T-helper 2 cell treated with Interferon-gamma antibody and Interleukin-4, amounts not matched to agents 5 μg/mL and 100 μg/mL, for 36 hours (primary cell): Measurements from ENCODE around the gene RAB27B.

Source experiments
- DNase-seq: peaks from one replicate; pipeline ENCODE4 v3.0.0; 2021; ENCODE audit warnings: low spot score
- H3K27ac Mint-ChIP-seq: one replicate; pipeline ENCODE4 v1.8.0; 2021; ENCODE audit warnings: mild to moderate bottlenecking, mixed read lengths
- H3K27me3 Mint-ChIP-seq: one replicate; pipeline ENCODE4 v1.8.0; 2021; ENCODE audit warnings: low read depth, mixed read lengths
- H3K36me3 Mint-ChIP-seq: one replicate; pipeline ENCODE4 v1.8.0; 2021; ENCODE audit warnings: low read depth, mixed read lengths
- H3K4me1 Mint-ChIP-seq: one replicate; pipeline ENCODE4 v1.8.0; 2021; ENCODE audit warnings: low read depth, mixed read lengths
- H3K4me3 Mint-ChIP-seq: one replicate; pipeline ENCODE4 v1.8.0; 2022; ENCODE audit warnings: mild to moderate bottlenecking, moderate library complexity, mixed read lengths
- H3K9me3 Mint-ChIP-seq: one replicate; pipeline ENCODE4 v1.8.0; 2021; ENCODE audit warnings: mixed read lengths

The RAB27B gene

GRCh38 chr18:54859667-54860421 lies 31.6 kb downstream of the RAB27B start:
- peaks cover 10% of the 10 kb centered on the region for H3K27me3 Mint-ChIP-seq
- peaks cover 1% of the 10 kb centered on the region for H3K4me1 Mint-ChIP-seq
- H3K36me3 Mint-ChIP-seq, result no peaks in the 10 kb centered on the region
- no peak for DNase-seq
- no peaks in the 10 kb centered on the region for H3K9me3 Mint-ChIP-seq
- H3K4me3 Mint-ChIP-seq, result no peak overlapping the region
- H3K27ac Mint-ChIP-seq, result no peak overlapping the region

- Mint-ChIP-seq H3K27ac (no peak overlapping the region), H3K9me3 (no peaks in the 10 kb centered on the region), H3K27me3 (peaks cover 7% of the 10 kb centered on the region), H3K36me3 (no peaks in the 10 kb centered on the region), H3K4me1 (peaks cover 1% of the 10 kb centered on the region), H3K4me3 (no peak overlapping the region)
- no peak for DNase-seq
Observed at GRCh38 chr18:54860941-54861340, 32.7 kb downstream of the RAB27B start.

GRCh38 chr18:54867131-54867530 lies 38.9 kb downstream of the RAB27B start:
- no peaks in the 10 kb centered on the region for H3K9me3 Mint-ChIP-seq
- peaks cover 2% of the 10 kb centered on the region for H3K36me3 Mint-ChIP-seq
- no peak overlapping the region for H3K4me3 Mint-ChIP-seq
- peaks cover 11% of the 10 kb centered on the region for H3K27me3 Mint-ChIP-seq
- H3K4me1 Mint-ChIP-seq, result peaks cover 1% of the 10 kb centered on the region
- no peak overlapping the region for H3K27ac Mint-ChIP-seq
- no peak for DNase-seq

- no peak for DNase-seq
- Mint-ChIP-seq H3K27me3 (peaks cover 14% of the 10 kb centered on the region), H3K4me1 (peaks cover 11% of the 10 kb centered on the region), H3K27ac (no peak overlapping the region), H3K36me3 (peaks cover 2% of the 10 kb centered on the region), H3K9me3 (no peaks in the 10 kb centered on the region), H3K4me3 (no peak overlapping the region)
Observed at GRCh38 chr18:54871231-54871630, 43.0 kb downstream of the RAB27B start.

- no peaks in the 10 kb centered on the region for H3K9me3 Mint-ChIP-seq
- H3K36me3 Mint-ChIP-seq, result peaks cover 2% of the 10 kb centered on the region
- peaks cover 9% of the 10 kb centered on the region for H3K4me1 Mint-ChIP-seq
- H3K27ac Mint-ChIP-seq, result no peak overlapping the region
- peaks cover 14% of the 10 kb centered on the region for H3K27me3 Mint-ChIP-seq
- H3K4me3 Mint-ChIP-seq, result no peak overlapping the region
- no peak for DNase-seq
Observed at GRCh38 chr18:54872681-54873080, 44.4 kb downstream of the RAB27B start.

- H3K36me3 Mint-ChIP-seq, result peaks cover 2% of the 10 kb centered on the region
- H3K9me3 Mint-ChIP-seq, result no peaks in the 10 kb centered on the region
- H3K27ac Mint-ChIP-seq, result no peak overlapping the region
- no peak overlapping the region for H3K4me3 Mint-ChIP-seq
- peaks cover 14% of the 10 kb centered on the region for H3K27me3 Mint-ChIP-seq
- H3K4me1 Mint-ChIP-seq, result peaks cover 9% of the 10 kb centered on the region
- no peak for DNase-seq
Observed at GRCh38 chr18:54873884-54874255, 45.6 kb downstream of the RAB27B start.

- Mint-ChIP-seq H3K9me3 (no peaks in the 10 kb centered on the region), H3K4me3 (no peak overlapping the region), H3K36me3 (no peaks in the 10 kb centered on the region), H3K27ac (no peak overlapping the region), H3K27me3 (peaks cover 10% of the 10 kb centered on the region), H3K4me1 (peaks cover 9% of the 10 kb centered on the region)
- no peak for DNase-seq
Observed at GRCh38 chr18:54875063-54875462, 46.8 kb downstream of the RAB27B start.

- Mint-ChIP-seq H3K27ac (no peak overlapping the region), H3K9me3 (no peaks in the 10 kb centered on the region), H3K4me1 (peaks cover 9% of the 10 kb centered on the region), H3K36me3 (no peaks in the 10 kb centered on the region), H3K27me3 (peaks cover 3% of the 10 kb centered on the region), H3K4me3 (no peak overlapping the region)
- DNase-seq, result no peak
Observed at GRCh38 chr18:54877076-54877475, 48.8 kb downstream of the RAB27B start.

- Mint-ChIP-seq H3K9me3 (no peaks in the 10 kb centered on the region), H3K27me3 (peaks cover 3% of the 10 kb centered on the region), H3K36me3 (no peaks in the 10 kb centered on the region), H3K27ac (no peak overlapping the region), H3K4me3 (no peak overlapping the region), H3K4me1 (peaks cover 7% of the 10 kb centered on the region)
- no peak for DNase-seq
Observed at GRCh38 chr18:54878159-54878622, 49.9 kb downstream of the RAB27B start.

GRCh38 chr18:54878659-54879358 lies 50.5 kb downstream of the RAB27B start:
- Mint-ChIP-seq H3K4me1 (peaks cover 2% of the 10 kb centered on the region), H3K9me3 (no peaks in the 10 kb centered on the region), H3K4me3 (no peak overlapping the region), H3K27ac (no peak overlapping the region), H3K36me3 (no peaks in the 10 kb centered on the region), H3K27me3 (peaks cover 3% of the 10 kb centered on the region)
- DNase-seq, result no peak

GRCh38 chr18:54879691-54880090 lies 51.4 kb downstream of the RAB27B start:
- H3K4me1 Mint-ChIP-seq, result no peaks in the 10 kb centered on the region
- H3K27ac Mint-ChIP-seq, result no peak overlapping the region
- DNase-seq, result no peak
- H3K9me3 Mint-ChIP-seq, result no peaks in the 10 kb centered on the region
- no peak overlapping the region for H3K4me3 Mint-ChIP-seq
- no peaks in the 10 kb centered on the region for H3K36me3 Mint-ChIP-seq
- no peaks in the 10 kb centered on the region for H3K27me3 Mint-ChIP-seq

- no peaks in the 10 kb centered on the region for H3K9me3 Mint-ChIP-seq
- no peaks in the 10 kb centered on the region for H3K27me3 Mint-ChIP-seq
- H3K27ac Mint-ChIP-seq, result no peak overlapping the region
- H3K4me3 Mint-ChIP-seq, result no peak overlapping the region
- no peaks in the 10 kb centered on the region for H3K4me1 Mint-ChIP-seq
- peaks cover 4% of the 10 kb centered on the region for H3K36me3 Mint-ChIP-seq
- no peak for DNase-seq
Observed at GRCh38 chr18:54880395-54881105, 52.3 kb downstream of the RAB27B start.

GRCh38 chr18:54881229-54881768 lies 53.0 kb downstream of the RAB27B start:
- no peak overlapping the region for H3K4me3 Mint-ChIP-seq
- no peaks in the 10 kb centered on the region for H3K4me1 Mint-ChIP-seq
- H3K36me3 Mint-ChIP-seq, result peaks cover 4% of the 10 kb centered on the region
- no peak for DNase-seq
- no peak overlapping the region for H3K27ac Mint-ChIP-seq
- H3K9me3 Mint-ChIP-seq, result no peaks in the 10 kb centered on the region
- no peaks in the 10 kb centered on the region for H3K27me3 Mint-ChIP-seq

GRCh38 chr18:54882318-54882717 lies 54.0 kb downstream of the RAB27B start:
- Mint-ChIP-seq H3K36me3 (peaks cover 4% of the 10 kb centered on the region), H3K4me1 (no peaks in the 10 kb centered on the region), H3K4me3 (no peak overlapping the region), H3K9me3 (no peaks in the 10 kb centered on the region), H3K27ac (no peak overlapping the region), H3K27me3 (no peaks in the 10 kb centered on the region)
- no peak for DNase-seq
